Measurements from ENCODE around the gene DENND4C.
A peak's percentile ranks its signal among the peaks of the same experiment; 100 is the strongest.

Gene DENND4C

GRCh38 chr9:19184144-19184917 lies 46.2 kb upstream of the DENND4C start:
- no peaks in the 10 kb centered on the region for H4K20me1 ChIP-seq (ENCODE audit: insufficient read depth, low read length)
- no peaks in the 10 kb centered on the region for H3K79me2 ChIP-seq (ENCODE audit: insufficient read depth, low read length)
- H3K4me2 ChIP-seq (ENCODE audit: insufficient read depth, low read length) = peak overlapping the region; percentile 30; the same call in 1 of the 2 replicates
- peak overlapping the region; percentile 69 for H2AFZ ChIP-seq (ENCODE audit: low read depth, low read length)
- no peaks in the 10 kb centered on the region for H3K36me3 ChIP-seq (ENCODE audit: insufficient read depth, low read length)
- peaks cover 19% of the 10 kb centered on the region for H3K4me1 ChIP-seq (ENCODE audit: insufficient read depth, low read length)
- ATAC-seq (ENCODE audit: insufficient read depth, low read depth) = peak; percentile 99
- no peaks in the 10 kb centered on the region for H3K9me3 ChIP-seq (ENCODE audit: insufficient read depth, low read length, severe bottlenecking)
- peak overlapping the region; percentile 74 for H3K27ac ChIP-seq (ENCODE audit: low read length)
- no peaks in the 10 kb centered on the region for H3K27me3 ChIP-seq (ENCODE audit: insufficient read depth, low read length, poor library complexity)
- TF ChIP-seq CTCF (IDR thresholded peaks at IDR 0.05; ENCODE audit: borderline replicate concordance, extremely low read depth, low read length, poor library complexity, severe bottlenecking) (no peak), EZH2 (IDR thresholded peaks at IDR 0.05; ENCODE audit: borderline replicate concordance, low read depth, low read length, severe bottlenecking) (no peak)
- DNase-seq = peak; percentile 80
- H3K4me3 ChIP-seq (ENCODE audit: low read depth in 1 of 2, low read length in 2 of 2) = no peak overlapping the region
- peak overlapping the region; percentile 36 for H3K9ac ChIP-seq (ENCODE audit: low read depth, low read length)

- Histone ChIP-seq H4K20me1 (ENCODE audit: insufficient read depth, low read length) (no peaks in the 10 kb centered on the region), H3K9me3 (ENCODE audit: insufficient read depth, low read length, severe bottlenecking) (no peaks in the 10 kb centered on the region), H3K36me3 (ENCODE audit: insufficient read depth, low read length) (no peaks in the 10 kb centered on the region), H3K4me3 (ENCODE audit: low read depth in 1 of 2, low read length in 2 of 2) (no peak overlapping the region), H2AFZ (ENCODE audit: low read depth, low read length) (no peak overlapping the region), H3K4me2 (ENCODE audit: insufficient read depth, low read length) (no peak overlapping the region), H3K4me1 (ENCODE audit: insufficient read depth, low read length) (peaks cover 19% of the 10 kb centered on the region), H3K27me3 (ENCODE audit: insufficient read depth, low read length, poor library complexity) (no peaks in the 10 kb centered on the region), H3K27ac (ENCODE audit: low read length) (no peak overlapping the region), H3K9ac (ENCODE audit: low read depth, low read length) (no peak overlapping the region), H3K79me2 (ENCODE audit: insufficient read depth, low read length) (no peaks in the 10 kb centered on the region)
- TF ChIP-seq EZH2 (IDR thresholded peaks at IDR 0.05; ENCODE audit: borderline replicate concordance, low read depth, low read length, severe bottlenecking) (no peak), CTCF (IDR thresholded peaks at IDR 0.05; ENCODE audit: borderline replicate concordance, extremely low read depth, low read length, poor library complexity, severe bottlenecking) (no peak)
- ATAC-seq (ENCODE audit: insufficient read depth, low read depth) (no peak), DNase-seq (no peak)
These were observed 45.3 kb upstream of the DENND4C start for GRCh38 chr9:19185191-19185590.

GRCh38 chr9:19186232-19186631 lies 44.3 kb upstream of the DENND4C start:
- H3K4me2 ChIP-seq (ENCODE audit: insufficient read depth, low read length) = no peak overlapping the region
- H3K79me2 ChIP-seq (ENCODE audit: insufficient read depth, low read length) = no peaks in the 10 kb centered on the region
- H3K9me3 ChIP-seq (ENCODE audit: insufficient read depth, low read length, severe bottlenecking) = no peaks in the 10 kb centered on the region
- H4K20me1 ChIP-seq (ENCODE audit: insufficient read depth, low read length) = no peaks in the 10 kb centered on the region
- H3K36me3 ChIP-seq (ENCODE audit: insufficient read depth, low read length) = no peaks in the 10 kb centered on the region
- no peak overlapping the region for H2AFZ ChIP-seq (ENCODE audit: low read depth, low read length)
- DNase-seq = no peak
- no peak overlapping the region for H3K9ac ChIP-seq (ENCODE audit: low read depth, low read length)
- H3K4me1 ChIP-seq (ENCODE audit: insufficient read depth, low read length) = peaks cover 19% of the 10 kb centered on the region
- no peak overlapping the region for H3K27ac ChIP-seq (ENCODE audit: low read length)
- no peak overlapping the region for H3K4me3 ChIP-seq (ENCODE audit: low read depth in 1 of 2, low read length in 2 of 2)
- H3K27me3 ChIP-seq (ENCODE audit: insufficient read depth, low read length, poor library complexity) = no peaks in the 10 kb centered on the region
- no peak for ATAC-seq (ENCODE audit: insufficient read depth, low read depth)
- TF ChIP-seq EZH2 (IDR thresholded peaks at IDR 0.05; ENCODE audit: borderline replicate concordance, low read depth, low read length, severe bottlenecking) = no peak
- TF ChIP-seq CTCF (IDR thresholded peaks at IDR 0.05; ENCODE audit: borderline replicate concordance, extremely low read depth, low read length, poor library complexity, severe bottlenecking) = no peak

Data from DND-41 (cell line).